Esophagus muscularis mucosa (tissue), 4 donors: ENCODE measurements around the gene KLK1. TPM values are rescaled to one million over a fixed set of nuclear protein-coding genes. Genes with fewer than 3 reads are reported as not detected.

Experiments
- DNase-seq: peaks from one replicate; pipeline ENCODE4 v3.0.0-alpha.2; 2017; ENCODE audit errors: extremely low spot score
- H3K27ac ChIP-seq, 4 donors: fragments of 200-600 bp; sonication (generic); replicated peaks in 1 of 4; 1 replicate in 3 of 4; 2 replicates in 1 of 4; pipeline ENCODE4 v1.5.1; 2016 to 2019; ENCODE audit warnings: mild to moderate bottlenecking in 1 of 4
- H3K27me3 ChIP-seq, 4 donors: fragments of 200-600 bp; sonication (generic); one replicate each; pipeline versions ENCODE4 v1.5.1 to v1.6.0; 2016 to 2019
- H3K36me3 ChIP-seq, 4 donors: fragments of 200-600 bp; sonication (generic); one replicate each; pipeline ENCODE4 v1.5.1; 2016 to 2019
- H3K4me1 ChIP-seq, 4 donors: fragments of 200-600 bp; sonication (generic); one replicate each; pipeline ENCODE4 v1.5.1; 2016 to 2019
- H3K4me3 ChIP-seq, 4 donors: fragments of 200-600 bp; sonication (generic); 1 replicate in 2 of 4; 2 replicates in 2 of 4; pipeline ENCODE4 v1.5.1; 2016 to 2019; ENCODE audit warnings: mild to moderate bottlenecking in 4 of 4, moderate library complexity in 1 of 4
- H3K9me3 ChIP-seq, 4 donors: fragments of 200-600 bp; sonication (generic); 1 replicate in 3 of 4; 2 replicates in 1 of 4; pipeline ENCODE4 v1.5.1; 2016 to 2019
- EP300 ChIP-seq: sonication (generic); formaldehyde crosslinking; IDR thresholded peaks from one replicate; pipeline ENCODE4 v1.6.1; 2017; ENCODE audit warnings: antibody characterized with exemption
- POLR2A ChIP-seq: fragments of 450-650 bp; IDR thresholded peaks from one replicate; pipeline ENCODE4 v1.6.1; 2017; ENCODE audit warnings: antibody characterized with exemption, moderate library complexity, mild to moderate bottlenecking, low read depth
- POLR2AphosphoS5 ChIP-seq, 2 donors: sonication (generic); formaldehyde crosslinking; IDR thresholded peaks; one replicate each; pipeline ENCODE4 v1.6.1; 2017; ENCODE audit warnings: antibody characterized with exemption in 2 of 2
- WGBS: methylation state at CpG from one replicate; pipeline ENCODE4 v1.1.5; 2018; 5-methylcytosine and 5-hydroxymethylcytosine counted together
- intact Hi-C: fragments of 100-400 bp; cut with DNase I; formaldehyde crosslinking; loops from one replicate; pipeline ENCODE4 v1.15.1; 2023
- total RNA-seq, 4 donors: library from RNA; depleted of rRNA; stranded (reverse); fragments of >200 nt; gene quantifications; one replicate each; pipeline versions ENCODE4 v1.1.0 to v1.2.1, GENCODE V29; 2016
- TF ChIP-seq, protein P1 (sequence below), 3 experiments: fragments of 200-600 bp in 2 of 3; fragments of 450-650 bp in 1 of 3; sonication (generic) in 2 of 3; IDR thresholded peaks; one replicate each; pipeline ENCODE4 v1.5.1; 2017 to 2019; ENCODE audit warnings: antibody characterized with exemption in 3 of 3, mild to moderate bottlenecking in 2 of 3, moderate library complexity in 1 of 3

Gene KLK1
- total RNA-seq, 4 donors from 2014 or later = not detected

DNA sequence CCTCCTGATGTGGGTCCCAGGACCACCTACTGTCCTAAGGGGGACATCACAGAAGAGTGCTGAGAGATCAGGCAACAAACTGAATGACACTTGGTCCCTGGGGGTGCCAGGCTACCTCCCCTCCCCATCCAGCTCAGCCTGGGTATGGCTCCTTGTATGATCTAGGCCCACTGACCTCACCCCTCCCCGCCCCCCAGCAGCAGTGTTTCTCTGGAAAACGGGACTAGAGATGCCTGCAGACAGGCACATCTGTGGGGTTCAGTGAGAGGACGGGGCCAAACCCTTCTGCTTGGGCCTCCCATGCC is 24.1 kb downstream of the KLK1 start:
- H3K4me3 ChIP-seq = no peak overlapping the region
- TF ChIP-seq EP300 = no peak
- no peak for TF ChIP-seq POLR2A
- TF ChIP-seq, protein P1, sequence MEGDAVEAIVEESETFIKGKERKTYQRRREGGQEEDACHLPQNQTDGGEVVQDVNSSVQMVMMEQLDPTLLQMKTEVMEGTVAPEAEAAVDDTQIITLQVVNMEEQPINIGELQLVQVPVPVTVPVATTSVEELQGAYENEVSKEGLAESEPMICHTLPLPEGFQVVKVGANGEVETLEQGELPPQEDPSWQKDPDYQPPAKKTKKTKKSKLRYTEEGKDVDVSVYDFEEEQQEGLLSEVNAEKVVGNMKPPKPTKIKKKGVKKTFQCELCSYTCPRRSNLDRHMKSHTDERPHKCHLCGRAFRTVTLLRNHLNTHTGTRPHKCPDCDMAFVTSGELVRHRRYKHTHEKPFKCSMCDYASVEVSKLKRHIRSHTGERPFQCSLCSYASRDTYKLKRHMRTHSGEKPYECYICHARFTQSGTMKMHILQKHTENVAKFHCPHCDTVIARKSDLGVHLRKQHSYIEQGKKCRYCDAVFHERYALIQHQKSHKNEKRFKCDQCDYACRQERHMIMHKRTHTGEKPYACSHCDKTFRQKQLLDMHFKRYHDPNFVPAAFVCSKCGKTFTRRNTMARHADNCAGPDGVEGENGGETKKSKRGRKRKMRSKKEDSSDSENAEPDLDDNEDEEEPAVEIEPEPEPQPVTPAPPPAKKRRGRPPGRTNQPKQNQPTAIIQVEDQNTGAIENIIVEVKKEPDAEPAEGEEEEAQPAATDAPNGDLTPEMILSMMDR (IDR thresholded peaks at IDR 0.05) = no peak
- TF ChIP-seq POLR2AphosphoS5 (IDR thresholded peaks at IDR 0.05) = no peak

DNA sequence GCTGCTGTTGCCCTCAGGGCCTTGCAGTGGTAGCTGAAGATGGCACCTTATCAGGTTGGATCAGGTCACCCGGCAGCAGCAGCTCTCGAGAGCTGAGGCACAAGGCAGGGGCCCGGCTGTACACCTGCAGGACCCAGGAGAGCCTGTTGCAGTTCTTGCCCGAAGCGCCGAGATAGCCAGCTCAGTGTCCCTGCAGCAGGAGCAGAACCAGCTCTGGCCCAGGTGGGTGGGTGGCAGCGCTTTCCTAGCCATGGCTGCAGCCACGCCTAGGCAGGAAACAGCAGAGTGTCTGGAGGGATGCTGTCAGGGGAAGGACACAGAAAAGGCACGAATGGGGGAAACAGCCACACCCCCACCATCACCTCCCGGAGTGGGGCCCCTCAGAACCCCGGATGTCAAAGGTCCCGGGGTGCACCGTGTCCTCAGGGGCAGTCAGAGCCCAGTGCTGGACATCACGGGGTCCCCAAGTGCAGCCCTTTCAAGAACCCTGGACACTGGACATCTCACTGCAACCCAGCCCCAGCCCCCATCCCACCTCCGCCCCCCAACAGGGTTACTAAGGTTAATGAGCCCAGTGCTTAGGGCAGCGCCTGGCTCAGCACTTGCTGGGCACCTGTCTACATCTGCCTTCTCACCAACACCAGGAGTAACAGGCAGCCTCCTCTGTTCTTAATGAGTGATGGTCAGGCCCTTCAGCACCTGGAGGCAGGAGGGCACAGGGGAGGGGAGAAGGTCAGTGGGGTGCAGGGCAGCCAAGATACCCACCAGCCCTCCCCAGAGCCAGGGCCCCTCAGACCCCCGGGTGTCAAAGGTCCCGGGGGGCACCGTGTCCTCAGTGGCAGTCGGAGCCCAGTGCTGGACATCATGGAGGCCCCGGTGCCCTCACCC is 24.7 kb downstream of the KLK1 start:
- no peaks in the 10 kb centered on the region for H3K9me3 ChIP-seq
- H3K36me3 ChIP-seq = peaks cover 17 to 66% (median 50%) of the 10 kb centered on the region in 4 donors
- intact Hi-C loops = no loop called here
- H3K27ac ChIP-seq = no peak overlapping the region
- DNase-seq = no peak
- H3K4me1 ChIP-seq = peaks cover 13 to 19% (median 18%) of the 10 kb centered on the region in 4 donors
- TF ChIP-seq, protein P1 (IDR thresholded peaks at IDR 0.05) = no peak
- TF ChIP-seq EP300 (no peak), POLR2AphosphoS5 (IDR thresholded peaks at IDR 0.05) (no peak), POLR2A (no peak)
- H3K27me3 ChIP-seq = peaks cover 0 to under 1% (median 0%) of the 10 kb centered on the region in 4 donors
- 70% methylated on average over 6 of the region's 21 CpGs for WGBS
- H3K4me3 ChIP-seq = no peak overlapping the region

More for the DNA sequence above, 24.1 kb downstream of the KLK1 start:
- intact Hi-C loops = no loop called here
- no peak overlapping the region for H3K27ac ChIP-seq
- H3K4me1 ChIP-seq = peaks cover 16 to 23% (median 21%) of the 10 kb centered on the region in 4 donors
- no peaks in the 10 kb centered on the region for H3K9me3 ChIP-seq
- DNase-seq = no peak
- peaks cover 17 to 66% (median 50%) of the 10 kb centered on the region in 4 donors for H3K36me3 ChIP-seq
- 90% methylated on average over 2 of the region's 3 CpGs for WGBS
- H3K27me3 ChIP-seq = no peaks in the 10 kb centered on the region

DNA sequence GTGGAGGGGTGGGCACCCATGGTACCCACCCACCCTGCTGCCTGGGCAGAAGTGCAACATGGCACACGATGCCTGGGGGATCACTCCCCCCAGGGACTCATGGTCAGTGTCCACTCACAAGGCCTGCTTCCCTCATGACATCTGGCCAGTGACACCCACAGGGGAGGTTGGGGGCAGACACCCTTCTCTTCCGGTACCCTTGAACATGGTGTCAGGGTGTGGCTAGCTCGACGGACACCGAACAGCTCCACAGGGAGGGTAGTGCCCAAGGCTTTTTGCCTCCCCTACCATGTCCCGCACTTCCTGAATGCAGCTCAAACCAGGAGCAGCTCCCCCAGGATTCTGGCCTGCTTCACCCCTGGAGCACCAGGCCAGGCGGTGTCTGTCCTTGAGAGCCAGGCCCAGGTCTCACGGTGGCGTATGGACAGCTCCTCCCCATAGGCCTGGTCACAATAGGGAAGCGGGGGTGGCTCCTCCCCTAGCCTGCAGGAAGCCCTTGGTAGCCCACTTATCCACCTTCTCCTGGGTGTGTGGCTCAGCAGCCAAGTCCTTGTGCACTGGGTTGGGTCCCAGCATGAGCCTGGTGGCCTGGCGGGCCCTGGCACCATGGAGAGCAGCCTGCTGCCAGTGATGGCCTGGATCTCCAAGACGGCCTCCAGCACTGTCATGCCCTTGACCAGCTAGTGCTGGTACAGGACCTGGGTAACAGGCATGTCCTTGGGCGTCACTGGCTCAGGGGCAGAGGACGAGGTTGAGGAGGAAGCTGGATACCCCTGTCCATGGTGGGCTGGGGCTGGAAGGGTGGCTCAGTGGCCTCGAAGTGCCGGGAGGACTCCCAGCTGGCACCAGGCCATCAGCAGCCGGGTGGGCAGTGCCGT is 25.6 kb downstream of the KLK1 start:
- Histone ChIP-seq H3K9me3 (no peaks in the 10 kb centered on the region), H3K36me3 (peaks cover 17 to 66% (median 50%) of the 10 kb centered on the region in 4 donors), H3K4me1 (peaks cover 5 to 10% (median 10%) of the 10 kb centered on the region in 4 donors), H3K27ac (no peak overlapping the region), H3K27me3 (peaks cover 0 to 7% (median 0%) of the 10 kb centered on the region in 4 donors), H3K4me3 (no peak overlapping the region)
- WGBS = 71% methylated on average over 5 of the region's 18 CpGs
- no peak for DNase-seq
- intact Hi-C loops = no loop called here
- TF ChIP-seq EP300 (no peak), POLR2A (no peak), POLR2AphosphoS5 (IDR thresholded peaks at IDR 0.05) (no peak)
- TF ChIP-seq, protein P1 (IDR thresholded peaks at IDR 0.05) = no peak

- Histone ChIP-seq H3K4me1 (peaks cover 0 to 4% (median 3%) of the 10 kb centered on the region in 4 donors), H3K36me3 (peaks cover 17 to 66% (median 50%) of the 10 kb centered on the region in 4 donors), H3K9me3 (no peaks in the 10 kb centered on the region), H3K4me3 (no peak overlapping the region), H3K27ac (no peak overlapping the region), H3K27me3 (peaks cover 0 to 12% (median 0%) of the 10 kb centered on the region in 4 donors)
- no peak for DNase-seq
- WGBS = 92% methylated on average over 5 of the region's 7 CpGs
- TF ChIP-seq POLR2AphosphoS5 (IDR thresholded peaks at IDR 0.05) (no peak), POLR2A (no peak), EP300 (no peak)
- TF ChIP-seq, protein P1 (IDR thresholded peaks at IDR 0.05) = no peak
- intact Hi-C loops = no loop called here
Observed at GRCh38 chr19:50797429-50797780, 26.2 kb downstream of the KLK1 start.
